ENCODE measurements around the gene COG2.

GRCh38 chr1:230632273-230632873 lies 9.9 kb upstream of the COG2 start:
- TF ChIP-seq, protein P1, sequence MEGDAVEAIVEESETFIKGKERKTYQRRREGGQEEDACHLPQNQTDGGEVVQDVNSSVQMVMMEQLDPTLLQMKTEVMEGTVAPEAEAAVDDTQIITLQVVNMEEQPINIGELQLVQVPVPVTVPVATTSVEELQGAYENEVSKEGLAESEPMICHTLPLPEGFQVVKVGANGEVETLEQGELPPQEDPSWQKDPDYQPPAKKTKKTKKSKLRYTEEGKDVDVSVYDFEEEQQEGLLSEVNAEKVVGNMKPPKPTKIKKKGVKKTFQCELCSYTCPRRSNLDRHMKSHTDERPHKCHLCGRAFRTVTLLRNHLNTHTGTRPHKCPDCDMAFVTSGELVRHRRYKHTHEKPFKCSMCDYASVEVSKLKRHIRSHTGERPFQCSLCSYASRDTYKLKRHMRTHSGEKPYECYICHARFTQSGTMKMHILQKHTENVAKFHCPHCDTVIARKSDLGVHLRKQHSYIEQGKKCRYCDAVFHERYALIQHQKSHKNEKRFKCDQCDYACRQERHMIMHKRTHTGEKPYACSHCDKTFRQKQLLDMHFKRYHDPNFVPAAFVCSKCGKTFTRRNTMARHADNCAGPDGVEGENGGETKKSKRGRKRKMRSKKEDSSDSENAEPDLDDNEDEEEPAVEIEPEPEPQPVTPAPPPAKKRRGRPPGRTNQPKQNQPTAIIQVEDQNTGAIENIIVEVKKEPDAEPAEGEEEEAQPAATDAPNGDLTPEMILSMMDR (IDR thresholded peaks at IDR 0.05) = no peak
- TF ChIP-seq POLR2A (IDR thresholded peaks at IDR 0.05) = no peak
- TF ChIP-seq POLR2AphosphoS5 (IDR thresholded peaks at IDR 0.05; ENCODE audit: insufficient read depth in 1 of 2, low read depth in 1 of 2) = no peak
